Pancreas (tissue), 10 donors: ENCODE measurements around the gene FRMD4B. TPM values are rescaled to one million over a fixed set of nuclear protein-coding genes. Genes with fewer than 3 reads are reported as not detected.
A peak's percentile ranks its signal among the peaks of the same experiment; 100 is the strongest.

ENCODE experiments used
- ATAC-seq, 4 donors: fragments of 200-7000 bp; cut with Tn5 transposase; one replicate each; pipeline versions ENCODE4 v1.8.0 to v1.9.1; 2020; ENCODE audit warnings: mild to moderate bottlenecking in 4 of 4, moderate library complexity in 4 of 4
- DNase-seq, 6 donors: peaks; one replicate each; pipeline ENCODE4 v3.0.0-alpha.2; 2020
- FAIRE-seq: peaks from 2 replicates; lab custom pipeline; 2012; peaks lifted over from hg19 to GRCh38; lab: Jason Lieb, UNC
- H3K27ac ChIP-seq, 4 donors: fragments of 200-600 bp; sonication (generic); 1 replicate in 3 of 4; 2 replicates in 1 of 4; pipeline versions ENCODE4 v1.5.0 to v1.8.0; 2020
- H3K27me3 ChIP-seq, 4 donors: fragments of 200-600 bp; one replicate each; pipeline ENCODE4 v1.8.0; 2021
- H3K36me3 ChIP-seq, 3 donors: fragments of 200-600 bp; sonication (generic) in 1 of 3; one replicate each; pipeline versions ENCODE4 v1.5.0 to v1.8.0; 2020 to 2021
- H3K4me1 ChIP-seq, 3 donors: fragments of 200-600 bp; one replicate each; pipeline ENCODE4 v1.8.0; 2021
- H3K4me3 ChIP-seq, 4 donors: fragments of 200-600 bp; sonication (generic) in 2 of 4; one replicate each; pipeline versions ENCODE4 v1.5.0 to v1.8.0; 2020 to 2021
- H3K9me3 ChIP-seq, 4 donors: fragments of 200-600 bp; one replicate each; pipeline ENCODE4 v1.8.0; 2021
- WGBS, 2 donors: extraction: QIAGEN DNeasy Blood & Tissue Kit; methylation state at CpG; one replicate each; pipeline ENCODE4 v1.1.7; 2013; 5-methylcytosine and 5-hydroxymethylcytosine counted together
- intact Hi-C, 3 donors: fragments of 100-400 bp; cut with DNase I; formaldehyde crosslinking; loops; one replicate each; pipeline versions ENCODE4 v1.11.1 to v1.14.2; 2022
- polyA plus RNA-seq, 2 donors: library from polyadenylated mRNA; stranded (reverse); fragments of 200-250 nt; gene quantifications; one replicate each; pipeline ENCODE4 v1.2.3, GENCODE V29; 2013
- total RNA-seq, 6 donors: library from RNA; stranded (reverse); fragmentation: NEBNext Ultra II Directional in 4 of 6; extraction: Animal tissue kit (Norgen Biotek cat#: 25700) in 4 of 6; gene quantifications; one replicate each; pipeline versions ENCODE4 v1.2.1 to v1.2.4, GENCODE V29; 2021 to 2023
- TF ChIP-seq, protein P1 (sequence below), 4 donors: fragments of 200-600 bp; sonication (generic) in 3 of 4; IDR thresholded peaks; one replicate each; pipeline versions ENCODE4 v1.5.0 to v1.8.0; 2021; ENCODE audit warnings: antibody characterized with exemption in 4 of 4
- donor health status: healthy with polysubstance abuse.
- donor health status: DM: no; HTN: no; CAD: no; lungs with moderate emphysema.
- donor health status: DM: no; HTN: no; CAD: no.
- donor health status: control.
- donor health status: control.
- donor health status: Bipolar disorder and iron deficiency.
- donor health status: DM: yes; HTN: yes; CAD: no.
- donor health status: DM: no; HTN: no; CAD: no.
- donor health status: DM: no; HTN: no; CAD: no.
- donor health status: DM: yes; HTN: yes; CAD: no.

FRMD4B gene
- total and polyA plus RNA-seq, 8 donors, result 4.9 to 20.0 (median 7.3) TPM

DNA sequence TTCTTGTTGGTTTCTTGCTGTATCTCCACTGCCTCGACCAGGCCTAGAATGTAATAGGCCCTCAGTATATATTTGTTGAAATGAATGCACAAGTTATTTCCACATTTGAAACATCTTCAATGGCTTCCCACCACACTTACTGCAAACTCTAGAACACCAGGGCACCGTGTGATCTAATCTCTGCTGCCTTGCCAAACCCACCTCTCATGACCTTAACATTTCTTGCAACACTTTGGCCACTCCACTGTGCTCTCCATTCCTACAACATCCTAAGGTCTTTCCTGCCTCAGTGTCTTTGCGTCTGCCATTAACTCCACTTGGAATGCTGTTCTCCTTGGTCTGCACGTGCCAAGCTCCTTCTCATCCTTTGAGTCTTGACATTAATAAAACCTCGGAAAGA is 14.1 kb downstream of the FRMD4B start:
- H3K4me3 ChIP-seq, result no peak overlapping the region
- no peak for DNase-seq
- FAIRE-seq, result no peak
- no peaks in the 10 kb centered on the region for H3K27me3 ChIP-seq
- peaks cover 0 to 5% (median 0%) of the 10 kb centered on the region in 3 donors for H3K4me1 ChIP-seq
- H3K36me3 ChIP-seq, result no peaks in the 10 kb centered on the region
- TF ChIP-seq, protein P1, sequence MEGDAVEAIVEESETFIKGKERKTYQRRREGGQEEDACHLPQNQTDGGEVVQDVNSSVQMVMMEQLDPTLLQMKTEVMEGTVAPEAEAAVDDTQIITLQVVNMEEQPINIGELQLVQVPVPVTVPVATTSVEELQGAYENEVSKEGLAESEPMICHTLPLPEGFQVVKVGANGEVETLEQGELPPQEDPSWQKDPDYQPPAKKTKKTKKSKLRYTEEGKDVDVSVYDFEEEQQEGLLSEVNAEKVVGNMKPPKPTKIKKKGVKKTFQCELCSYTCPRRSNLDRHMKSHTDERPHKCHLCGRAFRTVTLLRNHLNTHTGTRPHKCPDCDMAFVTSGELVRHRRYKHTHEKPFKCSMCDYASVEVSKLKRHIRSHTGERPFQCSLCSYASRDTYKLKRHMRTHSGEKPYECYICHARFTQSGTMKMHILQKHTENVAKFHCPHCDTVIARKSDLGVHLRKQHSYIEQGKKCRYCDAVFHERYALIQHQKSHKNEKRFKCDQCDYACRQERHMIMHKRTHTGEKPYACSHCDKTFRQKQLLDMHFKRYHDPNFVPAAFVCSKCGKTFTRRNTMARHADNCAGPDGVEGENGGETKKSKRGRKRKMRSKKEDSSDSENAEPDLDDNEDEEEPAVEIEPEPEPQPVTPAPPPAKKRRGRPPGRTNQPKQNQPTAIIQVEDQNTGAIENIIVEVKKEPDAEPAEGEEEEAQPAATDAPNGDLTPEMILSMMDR (IDR thresholded peaks at IDR 0.05), result no peak
- intact Hi-C loops, result no loop called here
- ATAC-seq, result no peak
- H3K27ac ChIP-seq, result no peak overlapping the region
- no peaks in the 10 kb centered on the region for H3K9me3 ChIP-seq
- WGBS, 2 donors, result 87 to 92% methylated on average over 5 of the region's 5 CpGs

DNA sequence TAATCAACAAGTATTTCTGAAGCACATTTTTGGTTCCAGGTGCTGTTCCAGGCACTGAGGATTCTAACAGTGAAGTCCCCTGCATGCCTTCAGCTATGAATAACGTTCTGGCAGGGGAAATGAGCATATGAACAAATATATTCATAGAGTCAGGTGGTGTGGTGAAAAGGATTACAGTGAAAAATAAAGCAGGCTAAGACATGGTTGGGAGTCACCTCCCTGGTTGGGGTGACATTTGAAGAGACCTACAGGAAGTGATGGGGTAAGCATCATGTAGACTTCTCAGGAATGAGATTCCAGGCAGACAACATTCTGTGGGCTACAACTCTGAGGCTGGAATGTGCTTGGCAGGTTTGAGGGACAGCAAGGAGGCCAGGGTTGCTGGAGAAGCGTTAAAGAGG is 15.0 kb downstream of the FRMD4B start:
- TF ChIP-seq, protein P1 (IDR thresholded peaks at IDR 0.05), result no peak
- peaks cover 0 to 5% (median 0%) of the 10 kb centered on the region in 3 donors for H3K4me1 ChIP-seq
- H3K36me3 ChIP-seq, result no peaks in the 10 kb centered on the region
- H3K4me3 ChIP-seq, result no peak overlapping the region
- intact Hi-C loops, result no loop called here
- ATAC-seq (no peak), FAIRE-seq (no peak), DNase-seq (no peak)
- H3K9me3 ChIP-seq, result no peaks in the 10 kb centered on the region
- no peaks in the 10 kb centered on the region for H3K27me3 ChIP-seq
- H3K27ac ChIP-seq, result no peak overlapping the region
- WGBS, 2 donors, result 67 to 68% methylated on average over 2 of the region's 2 CpGs

DNA sequence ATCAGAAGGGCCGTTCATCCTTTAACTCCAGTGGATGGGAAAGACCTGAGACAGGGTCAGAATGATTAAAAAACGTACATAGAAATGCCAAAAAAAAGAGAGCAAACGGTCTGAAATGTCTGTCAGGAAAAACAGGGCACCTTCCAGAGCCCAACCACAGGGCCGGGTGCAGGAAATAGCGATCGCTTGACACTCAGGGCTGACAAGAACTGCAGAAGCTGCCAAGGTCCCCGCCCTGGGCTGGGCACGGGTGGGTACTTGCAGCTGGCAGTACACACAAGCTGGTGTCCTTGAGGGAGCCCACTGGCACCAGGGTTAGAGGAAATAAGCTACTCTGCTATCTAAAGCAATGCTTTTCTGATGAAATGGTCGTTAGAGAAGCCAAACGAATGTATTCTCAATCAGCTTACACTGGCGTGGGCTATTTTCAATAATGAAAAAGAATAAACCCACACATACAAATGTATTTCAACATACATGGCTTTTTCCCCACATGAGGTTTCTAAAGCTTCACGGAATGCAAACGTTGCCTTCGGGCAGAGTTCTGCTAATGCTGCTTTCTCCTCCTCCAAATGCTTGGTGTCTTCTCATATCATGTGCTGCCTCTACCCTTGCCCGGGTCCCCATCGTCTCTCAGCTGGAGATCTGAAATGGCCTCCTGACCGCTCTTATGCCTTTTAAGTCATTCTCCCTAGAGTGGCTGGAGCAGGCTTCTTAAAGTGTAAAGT is 15.6 kb downstream of the FRMD4B start:
- H3K4me3 ChIP-seq, result no peak overlapping the region

DNA sequence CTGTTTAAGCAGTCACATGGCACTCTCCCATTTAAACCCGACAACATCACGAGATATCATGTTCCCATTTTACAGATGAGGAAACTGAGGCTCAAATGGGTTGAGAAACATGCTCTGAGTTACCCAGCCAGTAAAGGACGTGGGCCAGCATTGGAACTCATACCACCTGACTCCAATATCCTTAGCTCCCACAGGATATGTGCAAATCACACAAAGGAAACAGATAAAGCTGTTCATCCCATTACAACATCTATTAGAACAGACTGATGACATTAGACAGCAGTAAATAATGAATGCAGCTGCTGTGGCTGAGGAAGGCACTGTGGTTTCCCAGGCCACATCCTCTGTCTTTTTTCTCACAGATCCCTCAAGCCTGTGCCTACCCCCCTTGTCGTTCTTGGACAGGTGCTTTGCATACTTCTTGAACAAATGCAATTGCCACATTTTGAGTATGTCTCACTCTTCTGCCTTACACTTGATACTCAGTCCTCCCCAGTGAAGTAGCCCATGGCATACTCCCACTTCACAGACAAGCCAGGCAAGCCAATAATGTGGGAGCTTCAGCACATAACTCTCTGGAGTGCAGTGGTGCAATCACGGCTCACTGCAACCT is 17.7 kb downstream of the FRMD4B start:
- no peaks in the 10 kb centered on the region for H3K9me3 ChIP-seq
- H3K36me3 ChIP-seq, result no peaks in the 10 kb centered on the region
- ATAC-seq (peak in 1 of 4 donors; percentile 30), DNase-seq (no peak), FAIRE-seq (no peak)
- WGBS, 2 donors, result 79 to 81% methylated on average over 5 of the region's 5 CpGs
- TF ChIP-seq, protein P1 (IDR thresholded peaks at IDR 0.05), result no peak
- peaks cover 0 to 5% (median 0%) of the 10 kb centered on the region in 3 donors for H3K4me1 ChIP-seq
- no peaks in the 10 kb centered on the region for H3K27me3 ChIP-seq
- intact Hi-C loops, result no loop called here
- H3K27ac ChIP-seq, result no peak overlapping the region
- H3K4me3 ChIP-seq, result no peak overlapping the region

More for the DNA sequence above, 15.6 kb downstream of the FRMD4B start:
- 33 to 35% methylated on average over 17 of the region's 17 CpGs for WGBS, 2 donors
- no peaks in the 10 kb centered on the region for H3K27me3 ChIP-seq
- FAIRE-seq (no peak), ATAC-seq (peak in 3 of 4 donors; percentile 82 to 98 (median 88)), DNase-seq (peak; percentile 21 to 70 (median 55))
- TF ChIP-seq, protein P1 (IDR thresholded peaks at IDR 0.05), result no peak
- intact Hi-C loops, result no loop called here
- H3K9me3 ChIP-seq, result no peaks in the 10 kb centered on the region
- H3K27ac ChIP-seq, result peak overlapping the region in 1 of 4 donors; percentile 15
- H3K4me1 ChIP-seq, result peaks cover 0 to 5% (median 0%) of the 10 kb centered on the region in 3 donors
- H3K36me3 ChIP-seq, result no peaks in the 10 kb centered on the region

DNA sequence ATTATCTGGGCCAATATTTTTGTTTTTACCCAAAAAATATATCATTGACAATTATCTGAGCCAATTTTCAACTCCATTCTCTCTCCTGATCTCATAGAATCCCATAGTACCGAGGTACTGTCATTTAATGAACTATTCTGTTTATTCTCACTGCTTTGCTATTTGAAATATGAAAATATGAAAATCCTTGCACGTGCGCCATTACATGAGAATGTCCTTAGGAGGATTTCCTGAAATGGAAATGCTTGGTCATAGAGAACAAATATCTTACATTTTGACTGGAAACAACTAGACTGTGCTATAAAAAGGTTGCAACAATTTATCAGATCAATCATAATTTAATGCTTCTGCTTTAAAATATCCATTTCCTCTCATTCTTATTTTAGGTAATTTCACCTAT is 18.3 kb downstream of the FRMD4B start:
- no peaks in the 10 kb centered on the region for H3K36me3 ChIP-seq
- DNase-seq, result no peak
- no peak overlapping the region for H3K27ac ChIP-seq
- 93 to 94% methylated on average over 3 of the region's 3 CpGs for WGBS, 2 donors
- H3K27me3 ChIP-seq, result no peaks in the 10 kb centered on the region
- peaks cover 0 to 5% (median 0%) of the 10 kb centered on the region in 3 donors for H3K4me1 ChIP-seq
- no peaks in the 10 kb centered on the region for H3K9me3 ChIP-seq
- FAIRE-seq, result no peak
- TF ChIP-seq, protein P1 (IDR thresholded peaks at IDR 0.05), result no peak
- no peak for ATAC-seq
- intact Hi-C loops, result no loop called here
- no peak overlapping the region for H3K4me3 ChIP-seq
